ENCODE results near the gene KIF11. TPM values are rescaled to one million over a fixed set of nuclear protein-coding genes. Genes with fewer than 3 reads are reported as not detected.

The KIF11 gene
- total and polyA plus RNA-seq, 2 experiments from 2014 or later, result 26.1 to 56.7 TPM

DNA sequence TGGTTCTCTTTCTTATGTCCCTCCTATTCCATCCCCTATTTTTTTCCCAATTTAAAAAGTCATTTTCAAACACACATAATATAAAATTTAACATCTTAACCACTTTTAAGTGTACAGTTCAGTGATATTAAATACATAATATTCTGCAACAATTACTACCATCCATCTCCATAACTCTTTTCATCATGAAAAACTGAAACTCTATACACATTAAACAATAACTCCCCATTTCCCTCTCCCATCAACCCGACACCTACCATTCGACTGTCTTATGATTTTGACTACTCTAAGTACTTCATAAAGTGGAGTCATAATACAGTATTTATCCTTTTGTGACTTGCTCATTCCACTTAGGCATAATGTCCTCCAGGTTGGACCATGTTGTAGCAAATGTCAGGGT is 2.6 kb downstream of the KIF11 start:
- H3K9me3 Mint-ChIP-seq, result no peaks in the 10 kb centered on the region; the same call in 2 of the 3 replicates
- H3K4me2 ChIP-seq, result peak overlapping the region; percentile 81
- no peak overlapping the region for H3K27ac Mint-ChIP-seq

GRCh38 chr10:92598321-92598720 is 5.4 kb downstream of the KIF11 start:
- no peaks in the 10 kb centered on the region for H3K9me2 ChIP-seq (ENCODE audit: insufficient read depth)
- Mint-ChIP-seq H3K27me3 (ENCODE audit: insufficient read depth, low read depth, poor library complexity) (no peaks in the 10 kb centered on the region), H3K27ac (no peak overlapping the region), H3K4me1 (peaks cover 29% of the 10 kb centered on the region), H3K9me3 (no peaks in the 10 kb centered on the region; the same call in 2 of the 3 replicates), H3K4me3 (no peak overlapping the region), H3K36me3 (ENCODE audit: low read depth) (peaks cover 6% of the 10 kb centered on the region; the same call in 1 of the 3 replicates)
- H4K20me1 ChIP-seq (replicated peaks; ENCODE audit: insufficient read depth), result peaks cover 44% of the 10 kb centered on the region
- no peaks in the 10 kb centered on the region for H3F3A ChIP-seq (replicated peaks; ENCODE audit: low read depth)
- no peak overlapping the region for H2AFZ ChIP-seq
- no peaks in the 10 kb centered on the region for H3K36me3 ChIP-seq (ENCODE audit: insufficient read depth)
- H3K4me3 ChIP-seq, result no peak overlapping the region
- H3K27ac ChIP-seq (ENCODE audit: low read depth), result no peak overlapping the region
- TF ChIP-seq, protein P1, sequence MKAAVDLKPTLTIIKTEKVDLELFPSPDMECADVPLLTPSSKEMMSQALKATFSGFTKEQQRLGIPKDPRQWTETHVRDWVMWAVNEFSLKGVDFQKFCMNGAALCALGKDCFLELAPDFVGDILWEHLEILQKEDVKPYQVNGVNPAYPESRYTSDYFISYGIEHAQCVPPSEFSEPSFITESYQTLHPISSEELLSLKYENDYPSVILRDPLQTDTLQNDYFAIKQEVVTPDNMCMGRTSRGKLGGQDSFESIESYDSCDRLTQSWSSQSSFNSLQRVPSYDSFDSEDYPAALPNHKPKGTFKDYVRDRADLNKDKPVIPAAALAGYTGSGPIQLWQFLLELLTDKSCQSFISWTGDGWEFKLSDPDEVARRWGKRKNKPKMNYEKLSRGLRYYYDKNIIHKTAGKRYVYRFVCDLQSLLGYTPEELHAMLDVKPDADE (IDR thresholded peaks at IDR 0.05), result no peak
- TF ChIP-seq EZH2 (IDR thresholded peaks at IDR 0.05; ENCODE audit: low read depth, unreplicated experiment), result no peak
- TF ChIP-seq CREB1 (CRISPR knock-in tag; IDR thresholded peaks at IDR 0.05; ENCODE audit: low read depth), result no peak
- peaks cover 12% of the 10 kb centered on the region for H3K4me1 ChIP-seq (ENCODE audit: insufficient read depth)
- no peak for DNase-seq (ENCODE audit: low spot score)
- peaks cover 100% of the 10 kb centered on the region for H3K79me2 ChIP-seq (replicated peaks; ENCODE audit: insufficient read depth)
- no peaks in the 10 kb centered on the region for H3K27me3 ChIP-seq (ENCODE audit: insufficient read depth)
- no peak overlapping the region for H3K4me2 ChIP-seq
- no peak for ATAC-seq

More for the DNA sequence above, 2.6 kb downstream of the KIF11 start:
- Mint-ChIP-seq H3K4me1 (peaks cover 34% of the 10 kb centered on the region), H3K27me3 (ENCODE audit: insufficient read depth, low read depth, poor library complexity) (peaks cover 2% of the 10 kb centered on the region), H3K4me3 (peak overlapping the region; percentile 96), H3K36me3 (ENCODE audit: low read depth) (no peaks in the 10 kb centered on the region)
- Histone ChIP-seq H3F3A (replicated peaks; ENCODE audit: low read depth) (peaks cover 4% of the 10 kb centered on the region; the same call in 1 of the 2 replicates), H4K20me1 (replicated peaks; ENCODE audit: insufficient read depth) (peaks cover 31% of the 10 kb centered on the region), H3K9me2 (ENCODE audit: insufficient read depth) (no peaks in the 10 kb centered on the region), H3K79me2 (replicated peaks; ENCODE audit: insufficient read depth) (peaks cover 74% of the 10 kb centered on the region), H3K27ac (ENCODE audit: low read depth) (no peak overlapping the region), H2AFZ (no peak overlapping the region), H3K36me3 (ENCODE audit: insufficient read depth) (no peaks in the 10 kb centered on the region), H3K27me3 (ENCODE audit: insufficient read depth) (no peaks in the 10 kb centered on the region), H3K4me1 (ENCODE audit: insufficient read depth) (peaks cover 13% of the 10 kb centered on the region), H3K4me3 (peak overlapping the region; percentile 73)
- ATAC-seq (no peak), DNase-seq (ENCODE audit: low spot score) (no peak)
- no peak for TF ChIP-seq EZH2phosphoT487 (IDR thresholded peaks at IDR 0.05; ENCODE audit: unreplicated experiment)

GRCh38 chr10:92604841-92605240 is 11.9 kb downstream of the KIF11 start:
- H3K4me2 ChIP-seq, result no peak overlapping the region
- no peak for DNase-seq (ENCODE audit: low spot score)
- H3K27ac ChIP-seq (ENCODE audit: low read depth), result no peak overlapping the region
- H3K27me3 ChIP-seq (ENCODE audit: insufficient read depth), result no peaks in the 10 kb centered on the region
- no peaks in the 10 kb centered on the region for H3K9me2 ChIP-seq (ENCODE audit: insufficient read depth)
- no peak for ATAC-seq
- H3K4me3 ChIP-seq, result no peak overlapping the region
- H3K36me3 ChIP-seq (ENCODE audit: insufficient read depth), result peaks cover 20% of the 10 kb centered on the region
- Mint-ChIP-seq H3K4me3 (no peak overlapping the region), H3K27me3 (ENCODE audit: insufficient read depth, low read depth, poor library complexity) (no peaks in the 10 kb centered on the region), H3K27ac (no peak overlapping the region), H3K36me3 (ENCODE audit: low read depth) (peaks cover 37% of the 10 kb centered on the region), H3K9me3 (no peaks in the 10 kb centered on the region; the same call in 2 of the 3 replicates), H3K4me1 (peaks cover 8% of the 10 kb centered on the region; the same call in 2 of the 3 replicates)
- no peaks in the 10 kb centered on the region for H3K4me1 ChIP-seq (ENCODE audit: insufficient read depth)
- no peaks in the 10 kb centered on the region for H3F3A ChIP-seq (replicated peaks; ENCODE audit: low read depth)
- H3K79me2 ChIP-seq (replicated peaks; ENCODE audit: insufficient read depth), result peaks cover 77% of the 10 kb centered on the region
- no peak overlapping the region for H2AFZ ChIP-seq
- peaks cover 28% of the 10 kb centered on the region for H4K20me1 ChIP-seq (replicated peaks; ENCODE audit: insufficient read depth)
- TF ChIP-seq POLR2AphosphoS5 (IDR thresholded peaks at IDR 0.05; ENCODE audit: low read depth) (no peak), CREB1 (CRISPR knock-in tag; IDR thresholded peaks at IDR 0.05; ENCODE audit: low read depth) (no peak), JUNB (IDR thresholded peaks at IDR 0.05; ENCODE audit: unreplicated experiment) (no peak), NANOG (IDR thresholded peaks at IDR 0.05; ENCODE audit: borderline replicate concordance) (no peak), ZNF331 (CRISPR knock-in tag; IDR thresholded peaks at IDR 0.05; ENCODE audit: low read depth) (no peak), EZH2 (IDR thresholded peaks at IDR 0.05; ENCODE audit: low read depth, unreplicated experiment) (no peak), ZNF462 (CRISPR knock-in tag; IDR thresholded peaks at IDR 0.05) (no peak), ZNF114 (CRISPR knock-in tag; IDR thresholded peaks at IDR 0.05) (no peak), EZH2phosphoT487 (IDR thresholded peaks at IDR 0.05; ENCODE audit: unreplicated experiment) (no peak)

All from GM23338 (cell line).